ENCODE measurements around the gene SPAG6.

Gene SPAG6

GRCh38 chr10:22414146-22414545 lies 68.8 kb downstream of the SPAG6 start:
- TF ChIP-seq, protein P1, sequence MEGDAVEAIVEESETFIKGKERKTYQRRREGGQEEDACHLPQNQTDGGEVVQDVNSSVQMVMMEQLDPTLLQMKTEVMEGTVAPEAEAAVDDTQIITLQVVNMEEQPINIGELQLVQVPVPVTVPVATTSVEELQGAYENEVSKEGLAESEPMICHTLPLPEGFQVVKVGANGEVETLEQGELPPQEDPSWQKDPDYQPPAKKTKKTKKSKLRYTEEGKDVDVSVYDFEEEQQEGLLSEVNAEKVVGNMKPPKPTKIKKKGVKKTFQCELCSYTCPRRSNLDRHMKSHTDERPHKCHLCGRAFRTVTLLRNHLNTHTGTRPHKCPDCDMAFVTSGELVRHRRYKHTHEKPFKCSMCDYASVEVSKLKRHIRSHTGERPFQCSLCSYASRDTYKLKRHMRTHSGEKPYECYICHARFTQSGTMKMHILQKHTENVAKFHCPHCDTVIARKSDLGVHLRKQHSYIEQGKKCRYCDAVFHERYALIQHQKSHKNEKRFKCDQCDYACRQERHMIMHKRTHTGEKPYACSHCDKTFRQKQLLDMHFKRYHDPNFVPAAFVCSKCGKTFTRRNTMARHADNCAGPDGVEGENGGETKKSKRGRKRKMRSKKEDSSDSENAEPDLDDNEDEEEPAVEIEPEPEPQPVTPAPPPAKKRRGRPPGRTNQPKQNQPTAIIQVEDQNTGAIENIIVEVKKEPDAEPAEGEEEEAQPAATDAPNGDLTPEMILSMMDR (IDR thresholded peaks at IDR 0.05; ENCODE audit: control extremely low read depth, extremely low read depth, low read depth, missing control alignments), result no peak
- CTCF ChIA-PET, result no interaction called here
- POLR2A ChIA-PET, result no interaction called here
- no peak for DNase-seq (ENCODE audit: extremely low spot score)

DNA sequence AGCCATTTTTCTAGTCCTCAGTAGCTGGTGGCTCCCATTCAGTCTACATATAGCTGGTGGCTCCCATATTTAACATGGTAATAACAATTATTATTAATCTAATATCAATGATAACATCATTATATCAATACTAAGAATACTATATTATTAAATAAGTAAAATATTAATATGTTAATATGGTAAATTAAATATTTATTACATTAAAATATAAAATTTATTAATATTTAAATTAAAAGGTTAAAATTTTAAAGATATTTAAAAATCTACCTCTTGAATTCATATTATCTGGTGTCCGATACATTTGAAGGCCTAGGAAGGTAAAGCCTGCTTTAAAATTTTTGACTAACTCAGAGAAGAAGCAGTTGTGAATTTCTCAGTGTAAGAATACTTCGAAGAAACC lies 69.8 kb downstream of the SPAG6 start:
- DNase-seq (ENCODE audit: extremely low spot score), result no peak
- ChIA-PET POLR2A (no interaction called here), CTCF (no interaction called here)
- TF ChIP-seq, protein P1 (IDR thresholded peaks at IDR 0.05; ENCODE audit: control extremely low read depth, extremely low read depth, low read depth, missing control alignments), result no peak

- POLR2A ChIA-PET, result no interaction called here
- DNase-seq (ENCODE audit: extremely low spot score), result no peak
- CTCF ChIA-PET, result interaction anchor here (1.5 to 1.9 kb wide), 2 partner anchors 8 to 16 kb away, joined by 4 to 5 read pairs; no protein-coding TSS in a partner anchor
- TF ChIP-seq, protein P1 (IDR thresholded peaks at IDR 0.05; ENCODE audit: control extremely low read depth, extremely low read depth, low read depth, missing control alignments), result no peak
These were observed 72.5 kb downstream of the SPAG6 start for GRCh38 chr10:22417736-22418268.

GRCh38 chr10:22420787-22421517 lies 75.7 kb downstream of the SPAG6 start:
- ChIA-PET CTCF (no interaction called here), POLR2A (no interaction called here)
- TF ChIP-seq, protein P1 (IDR thresholded peaks at IDR 0.05; ENCODE audit: control extremely low read depth, extremely low read depth, low read depth, missing control alignments), result peak; percentile 0
- DNase-seq (ENCODE audit: extremely low spot score), result peak; percentile 25

- TF ChIP-seq, protein P1 (IDR thresholded peaks at IDR 0.05; ENCODE audit: control extremely low read depth, extremely low read depth, low read depth, missing control alignments), result no peak
- CTCF ChIA-PET, result interaction anchor here (1.5 kb wide), 1 partner anchor 10 kb away, joined by 4 read pairs; no protein-coding TSS in a partner anchor
- POLR2A ChIA-PET, result no interaction called here
- no peak for DNase-seq (ENCODE audit: extremely low spot score)
These were observed 81.4 kb downstream of the SPAG6 start for GRCh38 chr10:22426653-22427052.

- CTCF ChIA-PET, result interaction anchor here (1.5 kb wide), 1 partner anchor 10 kb away, joined by 4 read pairs; no protein-coding TSS in a partner anchor
- no peak for DNase-seq (ENCODE audit: extremely low spot score)
- POLR2A ChIA-PET, result no interaction called here
- TF ChIP-seq, protein P1 (IDR thresholded peaks at IDR 0.05; ENCODE audit: control extremely low read depth, extremely low read depth, low read depth, missing control alignments), result no peak
These were observed 81.8 kb downstream of the SPAG6 start for GRCh38 chr10:22427101-22427500.

All from GM10248 (cell line).